Limb (tissue), 2 donors: ENCODE data around the gene SH2D4B.

ENCODE experiments used
- DNase-seq, 2 donors: peaks; one replicate each; pipeline ENCODE4 v3.0.0-alpha.2; 2016; ENCODE audit errors: extremely low spot score in 2 of 2

SH2D4B gene

DNA sequence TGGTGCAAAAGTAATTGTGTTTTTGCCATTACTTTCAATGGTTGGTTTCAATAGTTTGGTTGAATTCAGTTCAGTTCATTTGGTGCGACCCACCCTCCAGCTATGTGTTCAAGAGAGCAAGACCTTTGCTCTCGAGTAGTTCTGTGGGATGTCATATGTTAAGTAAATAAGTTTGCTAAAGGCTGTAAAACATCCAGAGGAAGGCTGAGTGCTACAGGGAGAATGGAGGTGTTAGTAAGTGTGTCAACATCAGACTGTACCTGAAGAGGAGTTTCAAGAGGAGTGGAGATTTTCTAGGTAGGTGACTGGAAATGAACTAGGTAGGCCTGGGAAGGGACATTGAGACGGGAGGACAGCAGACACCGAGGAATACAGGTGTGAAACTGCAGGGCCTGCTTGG, 147.7 kb downstream of the SH2D4B start:
- no peak for DNase-seq

DNA sequence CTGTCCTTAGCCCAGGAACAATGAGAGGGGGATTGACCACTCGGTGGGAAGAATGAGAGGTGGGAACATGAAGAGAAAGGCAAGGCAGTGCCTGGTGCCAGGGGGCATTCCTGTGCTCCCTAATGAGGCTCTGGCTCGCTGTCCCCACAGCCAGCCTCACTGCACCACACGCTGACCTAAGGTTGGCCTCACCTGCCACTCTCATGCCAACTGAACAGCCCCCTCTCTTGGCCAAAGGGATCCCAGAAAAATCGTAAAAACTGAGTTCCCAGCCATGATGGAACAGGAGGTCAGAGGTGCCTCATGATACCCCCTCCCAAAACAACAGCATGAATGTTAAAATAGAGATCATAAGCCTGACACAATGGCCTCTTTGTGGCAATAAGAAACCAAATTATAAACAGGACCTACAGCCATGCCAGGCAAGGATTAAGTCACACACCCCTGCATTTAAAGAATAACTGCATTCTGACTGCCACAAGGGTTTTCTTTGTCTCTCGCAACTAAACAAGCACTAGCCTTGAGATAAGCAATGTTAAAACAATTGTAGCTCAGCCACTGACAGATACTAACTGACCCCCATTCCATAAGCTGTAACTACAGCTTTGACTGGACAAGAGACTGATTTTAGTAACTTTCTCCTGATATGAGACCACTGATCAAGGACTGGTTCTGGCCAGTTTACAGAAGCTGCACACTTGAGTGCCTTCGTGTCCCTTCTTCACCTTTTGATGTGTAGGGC, 149.2 kb downstream of the SH2D4B start:
- no peak for DNase-seq

DNA sequence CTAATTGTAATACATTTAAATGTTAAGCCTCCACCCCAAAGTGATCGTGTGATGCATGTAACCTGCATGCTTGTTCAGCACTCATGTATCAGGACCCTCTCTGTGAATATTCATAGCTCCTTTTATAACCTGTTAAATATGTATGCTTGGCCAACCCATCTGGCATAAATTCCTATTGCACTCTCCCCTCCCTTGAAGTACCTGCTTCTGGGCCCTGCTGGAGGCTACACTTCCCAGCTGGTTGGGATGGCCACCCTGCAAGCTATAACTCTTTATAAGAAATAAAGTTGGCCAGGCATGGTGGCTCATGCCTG, 149.7 kb downstream of the SH2D4B start:
- DNase-seq, result no peak

DNA sequence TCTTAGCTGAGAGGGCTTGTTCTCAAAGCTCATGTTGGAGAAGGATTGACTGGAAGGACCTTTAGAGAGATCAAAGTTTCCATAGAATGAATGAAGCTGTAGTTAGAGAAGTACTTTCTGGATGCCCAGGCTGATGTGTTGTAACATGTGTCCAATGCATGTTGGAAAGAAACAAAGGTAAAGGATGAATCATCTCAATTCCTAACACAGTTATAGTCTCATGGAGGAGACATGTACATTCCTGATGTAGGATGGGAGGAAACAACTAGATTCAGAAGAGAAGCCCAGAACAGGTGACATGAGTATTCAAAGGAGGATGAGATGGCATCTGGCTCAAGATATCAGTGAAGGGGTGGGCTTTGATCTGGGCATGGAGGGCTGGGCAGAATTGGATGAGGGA, 152.7 kb downstream of the SH2D4B start:
- DNase-seq, result no peak

DNA sequence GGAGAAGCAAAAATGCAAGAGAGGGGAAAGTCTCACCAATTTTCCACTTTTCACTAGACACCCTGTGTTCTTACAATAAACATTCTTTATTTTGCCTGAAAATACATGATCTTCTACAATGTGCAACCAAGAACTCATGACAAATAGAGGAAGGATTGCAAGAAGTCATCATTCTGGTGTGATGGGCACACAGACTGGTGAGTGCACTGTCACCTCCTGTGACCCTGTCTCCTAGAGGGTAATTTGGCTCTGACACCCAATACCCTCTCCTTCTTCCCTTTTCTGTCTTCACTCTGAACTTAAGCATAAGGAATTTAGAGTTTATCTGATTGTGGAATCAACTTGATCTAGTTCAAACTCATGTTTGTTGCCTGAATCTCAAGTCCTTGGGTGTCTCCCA, 153.7 kb downstream of the SH2D4B start:
- no peak for DNase-seq

DNA sequence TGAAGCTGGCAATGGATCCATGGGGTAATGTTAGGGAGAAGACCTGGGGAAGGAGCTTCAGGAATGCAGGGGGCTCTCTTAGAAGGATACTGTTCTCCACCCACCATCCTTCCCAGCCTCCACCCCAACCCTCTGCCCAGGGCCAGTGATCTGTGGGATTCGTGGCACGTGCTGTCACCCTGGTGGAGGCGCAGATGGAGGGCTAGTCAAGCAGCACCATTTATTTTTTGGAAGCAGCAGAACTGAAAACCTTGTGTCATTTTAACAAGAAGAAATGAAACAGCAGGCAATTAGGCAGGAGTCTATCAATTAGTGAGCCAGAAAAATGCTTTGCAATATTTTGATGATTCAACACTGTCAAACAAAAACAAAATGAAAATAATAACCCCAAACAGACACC, 155.9 kb downstream of the SH2D4B start:
- DNase-seq, result no peak

DNA sequence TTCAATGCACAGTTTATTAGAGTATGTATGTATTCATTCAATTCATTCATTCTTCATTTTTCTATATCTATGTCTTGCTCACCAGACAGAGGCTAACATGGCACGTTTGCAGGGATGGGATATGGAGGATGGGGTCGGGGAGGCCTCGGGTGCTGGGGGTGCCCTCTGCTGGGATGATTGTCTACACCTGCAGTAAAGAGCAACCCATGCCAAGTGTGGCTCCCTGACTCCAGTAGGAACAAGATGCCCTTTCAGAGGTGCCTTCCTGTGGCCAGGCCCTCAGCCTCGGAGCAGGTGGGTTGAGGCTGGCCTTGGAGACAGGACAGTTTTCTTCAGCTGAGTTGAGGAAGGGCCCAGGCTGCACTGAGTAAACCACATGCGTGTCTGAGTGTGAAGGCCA, 157.2 kb downstream of the SH2D4B start:
- no peak for DNase-seq
